K562 (cell line): Measurements from ENCODE around the gene ENKUR. TPM values are rescaled to one million over a fixed set of nuclear protein-coding genes. Genes with fewer than 3 reads are reported as not detected.

ENCODE experiments used
- ATAC-seq: fragments of 200-7000 bp; cut with Tn5 transposase; 3 replicates; pipeline ENCODE4 v1.9.1; 2020; ENCODE audit warnings: moderate library complexity
- BruUV-seq: library from RNA; stranded (reverse); fragments of 400-500 nt; replicated peaks from 2 replicates; lab custom pipeline; 2021; lab: Mats Ljungman, UMichigan
- CTCF ChIA-PET: fragments of 300-600 bp; formaldehyde crosslinking; extraction: SDS; loops from one replicate; lab custom pipeline; 2021; ENCODE audit warnings: low intra/inter-chr PET ratio; lab: Yijun Ruan, JAX
- POLR2A ChIA-PET: fragments of 300-600, 350-650 bp; sonication (Branson Sonifier 250); formaldehyde crosslinking; extraction: SDS; loops from one replicate; lab custom pipeline; 2021; ENCODE audit warnings: antibody characterized with exemption, inconsistent platforms; lab: Yijun Ruan, JAX
- DNase-seq, 4 experiments: peaks; one replicate each; pipeline versions ENCODE4 v3.0.0 to v3.0.0-alpha.2; 2011 to 2018; ENCODE audit warnings: low spot score in 3 of 4, mixed read lengths in 3 of 4; ENCODE audit errors: extremely low read depth in 1 of 4
- FAIRE-seq: peaks from 2 replicates; lab custom pipeline; 2011; peaks lifted over from hg19 to GRCh38; lab: Jason Lieb, UNC
- H2AFZ ChIP-seq: 2 replicates; pipeline ENCODE4 v1.6.0; 2011; ENCODE audit warnings: low read depth, low read length, control low read depth, inconsistent platforms
- H3K27ac ChIP-seq: fragments of 200-600 bp; 3 replicates; pipeline ENCODE4 v1.8.0; 2011; ENCODE audit warnings: low read depth, mild to moderate bottlenecking, control low read depth, inconsistent platforms, low read length, moderate library complexity, mixed read lengths; ENCODE audit errors: extremely low read depth
- H3K27me3 ChIP-seq, 2 experiments: fragments of 300-600 bp in 1 of 2; 2 replicates in 1 of 2; 3 replicates in 1 of 2; pipeline versions ENCODE4 v1.6.0 to v1.8.0; 2011; ENCODE audit warnings: inconsistent platforms in 2 of 2, low read length in 2 of 2, mild to moderate bottlenecking in 1 of 2, mixed read lengths in 1 of 2, moderate library complexity in 1 of 2; ENCODE audit not compliant: control insufficient read depth in 2 of 2, insufficient read depth in 2 of 2
- H3K36me3 ChIP-seq: fragments of 300-600 bp; 3 replicates; pipeline ENCODE4 v1.8.0; 2011; ENCODE audit warnings: mild to moderate bottlenecking, low read length, inconsistent platforms; ENCODE audit not compliant: control insufficient read depth, insufficient read depth
- H3K4me1 ChIP-seq, 2 experiments: fragments of 200-600 bp in 1 of 2; replicated peaks in 1 of 2; 2 replicates in 1 of 2; 3 replicates in 1 of 2; pipeline versions ENCODE4 v1.5.1 to v1.8.0; 2011; ENCODE audit warnings: inconsistent platforms in 2 of 2, low read length in 2 of 2, mild to moderate bottlenecking in 1 of 2, mixed read lengths in 1 of 2, moderate library complexity in 1 of 2; ENCODE audit not compliant: control insufficient read depth in 2 of 2, insufficient read depth in 2 of 2
- H3K4me2 ChIP-seq: 2 replicates; pipeline ENCODE4 v1.6.1; 2011; ENCODE audit warnings: low read length, control low read depth, inconsistent platforms, mixed read lengths; ENCODE audit not compliant: insufficient read depth
- H3K4me3 ChIP-seq: fragments of 200-600 bp; sonication (generic), shearing (Covaris generic); 2 replicates; pipeline ENCODE4 v1.5.1; 2016; ENCODE audit warnings: control low read depth, inconsistent platforms
- H3K79me2 ChIP-seq: fragments of 200-600 bp; 3 replicates; pipeline ENCODE4 v1.8.0; 2011; ENCODE audit warnings: low read length, inconsistent platforms; ENCODE audit not compliant: control insufficient read depth, insufficient read depth
- H3K9ac ChIP-seq, 2 experiments: 2 replicates each; pipeline versions ENCODE4 v1.6.0 to v1.6.1; 2011; ENCODE audit warnings: low read depth in 2 of 2, low read length in 2 of 2, control low read depth in 1 of 2, inconsistent platforms in 1 of 2, mild to moderate bottlenecking in 1 of 2, mixed read lengths in 1 of 2; ENCODE audit not compliant: insufficient read depth in 1 of 2
- H3K9me1 ChIP-seq: one replicate; pipeline ENCODE4 v1.6.0; 2011; ENCODE audit warnings: inconsistent platforms, mild to moderate bottlenecking, low read length, moderate library complexity; ENCODE audit not compliant: control insufficient read depth, insufficient read depth
- H3K9me3 ChIP-seq: replicated peaks from 2 replicates; pipeline ENCODE4 v1.5.1; 2011; ENCODE audit warnings: low read depth, low read length, inconsistent platforms; ENCODE audit not compliant: control insufficient read depth, insufficient read depth
- H4K20me1 ChIP-seq: replicated peaks from 2 replicates; pipeline ENCODE4 v1.6.1; 2011; ENCODE audit warnings: low read length, inconsistent platforms, mixed read lengths; ENCODE audit not compliant: control insufficient read depth, insufficient read depth
- KDM4B ChIP-seq, 2 experiments: fragments of 450-650 bp in 1 of 2; sonication (generic) in 1 of 2; IDR thresholded peaks; 2 replicates each; pipeline ENCODE4 v1.6.1; 2016 to 2017; ENCODE audit warnings: borderline replicate concordance in 2 of 2, antibody characterized with exemption in 1 of 2, low read depth in 1 of 2, mild to moderate bottlenecking in 1 of 2
- MIER1 ChIP-seq: fragments of 450-650 bp; IDR thresholded peaks from 2 replicates; pipeline ENCODE4 v1.6.1; 2016; ENCODE audit warnings: antibody characterized with exemption, mild to moderate bottlenecking, low read depth
- PHF20 ChIP-seq: fragments of 450-650 bp; IDR thresholded peaks from 2 replicates; pipeline ENCODE4 v1.6.1; 2018; ENCODE audit not compliant: partially characterized antibody
- SRF ChIP-seq, 2 experiments: fragments of 250-450, 450-650 bp in 1 of 2; sonication (Bioruptor Pico) in 1 of 2; sonication (generic) in 1 of 2; formaldehyde crosslinking; IDR thresholded peaks; 2 replicates each; pipeline versions ENCODE4 v1.5.0 to v1.5.1; 2020 to 2022; ENCODE audit warnings: mild to moderate bottlenecking in 1 of 2, missing genetic modification reagents in 1 of 2
- ZNF134 ChIP-seq: fragments of 250-450 bp; sonication (Bioruptor Pico); conservative IDR thresholded peaks from 2 replicates; pipeline ENCODE4 v1.4.0; 2020
- ZSCAN29 ChIP-seq: fragments of 450-650 bp; IDR thresholded peaks from 2 replicates; pipeline ENCODE4 v1.6.1; 2017
- WGBS: fragments of 100-300 bp; shearing (Covaris generic); methylation state at CpG from one replicate; pipeline ENCODE4 v1.1.6; 2016; ENCODE audit warnings: low coverage, mixed read lengths; ENCODE audit not compliant: insufficient coverage; ENCODE audit errors: missing lambda C conversion rate; 5-methylcytosine and 5-hydroxymethylcytosine counted together
- in situ Hi-C: fragments of 300-500 bp; cut with MboI; formaldehyde crosslinking; loops from 4 replicates; pipeline ENCODE4 v1.15.0; 2018; ENCODE audit warnings: inconsistent platforms, mixed read lengths
- intact Hi-C: fragments of 100-400 bp; cut with micrococcal nuclease; formaldehyde crosslinking; loops from 2 replicates; pipeline ENCODE4 v1.14.2; 2022
- polyA plus RNA-seq, 8 experiments: library from polyadenylated mRNA; depleted of rRNA in 4 of 8; stranded (reverse) in 5 of 8; unstranded in 3 of 8; fragments of >200 nt; fragmentation: Nextera tagmentation in 2 of 8; fragmentation: Illumina TruSeq in 1 of 8; extraction: Ambion mirVana in 2 of 8; extraction: Trizol in 1 of 8; gene quantifications; 2 replicates each; pipeline versions ENCODE4 v1.2.1 to v1.2.3, GENCODE V29; 2011 to 2014; ENCODE audit warnings: inconsistent platforms in 1 of 8, missing spikeins in 1 of 8
- total RNA-seq, 7 experiments: library from RNA; depleted of rRNA in 6 of 7; stranded (reverse); fragments of >200 nt in 6 of 7; fragmentation: Illumina TruSeq in 2 of 7; extraction: Trizol in 2 of 7; gene quantifications; 2 replicates each; pipeline versions ENCODE4 v1.2.1 to v1.2.3, GENCODE V29; 2011 to 2021; ENCODE audit warnings: low replicate concordance in 1 of 7
- TF ChIP-seq, protein P1 (sequence below), 3 experiments: fragments of 200-800 bp in 1 of 3; fragments of 250-450 bp in 1 of 3; fragments of 450-650 bp in 1 of 3; sonication (Bioruptor Pico) in 1 of 3; sonication (Bioruptor generic) in 1 of 3; formaldehyde crosslinking in 1 of 3; IDR thresholded peaks; 2 replicates each; pipeline versions ENCODE4 v1.6.1 to v1.8.0; 2016 to 2022; ENCODE audit warnings: mild to moderate bottlenecking in 2 of 3, missing genetic modification characterization in 2 of 3, missing compliant biosample characterization in 1 of 3, moderate library complexity in 1 of 3
- TF ChIP-seq, protein P2 (sequence below): fragments of 200-800 bp; sonication (Bioruptor generic); IDR thresholded peaks from 2 replicates; pipeline ENCODE4 v1.6.1; 2016; ENCODE audit warnings: missing genetic modification characterization, missing compliant biosample characterization
- TF ChIP-seq, protein P3 (sequence below): fragments of 450-650 bp; IDR thresholded peaks from 2 replicates; pipeline ENCODE4 v1.6.1; 2016; ENCODE audit warnings: antibody characterized with exemption
- TF ChIP-seq, protein P4 (sequence below): fragments of 250-450 bp; sonication (Bioruptor Pico); IDR thresholded peaks from 2 replicates; pipeline ENCODE4 v1.8.0; 2021; ENCODE audit warnings: borderline replicate concordance, mild to moderate bottlenecking, moderate library complexity; ENCODE audit not compliant: poor library complexity, severe bottlenecking

Gene ENKUR
- total and polyA plus RNA-seq, 9 of the 15 experiments (the other 6 are each of a cell fraction or from before 2014, with no cell fraction given) = 0.06 to 0.46 (median 0.20) TPM

DNA sequence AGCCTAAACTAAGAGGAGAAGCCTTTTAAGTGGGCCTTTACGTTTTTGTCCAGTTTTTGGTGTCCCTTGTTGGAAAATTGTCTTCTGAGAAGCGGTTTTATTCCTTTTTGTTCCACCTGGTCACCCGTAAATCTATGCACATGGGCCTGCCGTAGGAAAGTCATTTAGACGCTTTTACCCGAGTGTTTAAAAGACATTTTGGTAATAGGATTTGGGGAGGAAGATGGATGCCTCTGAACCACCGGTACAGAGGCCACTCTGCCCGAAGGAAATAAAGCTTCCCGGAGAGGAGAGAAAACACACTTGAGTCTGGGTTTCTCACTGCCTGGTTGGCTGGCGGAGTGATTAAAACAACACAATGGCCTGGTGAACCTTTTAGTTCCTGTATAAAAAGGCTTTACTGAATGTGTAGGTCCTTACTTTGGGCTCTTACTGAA, 1.2 kb upstream of the ENKUR start:
- Histone ChIP-seq H3K4me1 (peaks cover 7 to 9% of the 10 kb centered on the region in 2 experiments), H3K4me2 (peak overlapping the region; percentile 86), H3K4me3 (peak overlapping the region; percentile 49), H3K9ac (peak overlapping the region; percentile 86 to 96), H3K36me3 (no peaks in the 10 kb centered on the region; the same call in 2 of the 3 replicates), H3K27me3 (no peaks in the 10 kb centered on the region), H3K9me1 (no peaks in the 10 kb centered on the region), H4K20me1 (no peaks in the 10 kb centered on the region), H2AFZ (peak overlapping the region; percentile 94), H3K27ac (peak overlapping the region; percentile 94), H3K79me2 (peaks cover 14% of the 10 kb centered on the region), H3K9me3 (no peaks in the 10 kb centered on the region)
- peak in 3 of 4 experiments; percentile 14 to 52 (median 30) for DNase-seq
- 3% methylated on average over 9 of the region's 10 CpGs for WGBS
- TSS peak; percentile 85 for BruUV-seq
- intact Hi-C loops = loop anchor here (2.0 to 10.0 kb wide), 3 partner anchors 62 to 292 kb away; partner anchors contain the start of genes ARHGAP21 and PRTFDC1
- in situ Hi-C loops = no loop called here
- peak; percentile 0; the same call in 1 of the 3 replicates for ATAC-seq
- POLR2A ChIA-PET = interaction anchor here (0.9 to 1.4 kb wide), 3 partner anchors 10 to 314 kb away, joined by 3 to 6 read pairs (median 3); no protein-coding TSS in a partner anchor
- no peak for FAIRE-seq
- CTCF ChIA-PET = no interaction called here
- TF ChIP-seq, protein P1, sequence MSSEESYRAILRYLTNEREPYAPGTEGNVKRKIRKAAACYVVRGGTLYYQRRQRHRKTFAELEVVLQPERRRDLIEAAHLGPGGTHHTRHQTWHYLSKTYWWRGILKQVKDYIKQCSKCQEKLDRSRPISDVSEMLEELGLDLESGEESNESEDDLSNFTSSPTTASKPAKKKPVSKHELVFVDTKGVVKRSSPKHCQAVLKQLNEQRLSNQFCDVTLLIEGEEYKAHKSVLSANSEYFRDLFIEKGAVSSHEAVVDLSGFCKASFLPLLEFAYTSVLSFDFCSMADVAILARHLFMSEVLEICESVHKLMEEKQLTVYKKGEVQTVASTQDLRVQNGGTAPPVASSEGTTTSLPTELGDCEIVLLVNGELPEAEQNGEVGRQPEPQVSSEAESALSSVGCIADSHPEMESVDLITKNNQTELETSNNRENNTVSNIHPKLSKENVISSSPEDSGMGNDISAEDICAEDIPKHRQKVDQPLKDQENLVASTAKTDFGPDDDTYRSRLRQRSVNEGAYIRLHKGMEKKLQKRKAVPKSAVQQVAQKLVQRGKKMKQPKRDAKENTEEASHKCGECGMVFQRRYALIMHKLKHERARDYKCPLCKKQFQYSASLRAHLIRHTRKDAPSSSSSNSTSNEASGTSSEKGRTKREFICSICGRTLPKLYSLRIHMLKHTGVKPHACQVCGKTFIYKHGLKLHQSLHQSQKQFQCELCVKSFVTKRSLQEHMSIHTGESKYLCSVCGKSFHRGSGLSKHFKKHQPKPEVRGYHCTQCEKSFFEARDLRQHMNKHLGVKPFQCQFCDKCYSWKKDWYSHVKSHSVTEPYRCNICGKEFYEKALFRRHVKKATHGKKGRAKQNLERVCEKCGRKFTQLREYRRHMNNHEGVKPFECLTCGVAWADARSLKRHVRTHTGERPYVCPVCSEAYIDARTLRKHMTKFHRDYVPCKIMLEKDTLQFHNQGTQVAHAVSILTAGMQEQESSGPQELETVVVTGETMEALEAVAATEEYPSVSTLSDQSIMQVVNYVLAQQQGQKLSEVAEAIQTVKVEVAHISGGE (CRISPR knock-in tag; IDR thresholded peaks at IDR 0.05) = peak in 1 of 3 experiments; percentile 58; a peak in 1 of 6 replicates
- TF ChIP-seq ZSCAN29 (no peak), PHF20 (peak; percentile 7), ZNF134 (no peak), MIER1 (no peak), KDM4B (IDR thresholded peaks at IDR 0.05; ENCODE audit: borderline replicate concordance in 2 of 2, low read depth in 1 of 2) (no peak), SRF (CRISPR knock-in tag; IDR thresholded peaks at IDR 0.05) (no peak)
- TF ChIP-seq, protein P2, sequence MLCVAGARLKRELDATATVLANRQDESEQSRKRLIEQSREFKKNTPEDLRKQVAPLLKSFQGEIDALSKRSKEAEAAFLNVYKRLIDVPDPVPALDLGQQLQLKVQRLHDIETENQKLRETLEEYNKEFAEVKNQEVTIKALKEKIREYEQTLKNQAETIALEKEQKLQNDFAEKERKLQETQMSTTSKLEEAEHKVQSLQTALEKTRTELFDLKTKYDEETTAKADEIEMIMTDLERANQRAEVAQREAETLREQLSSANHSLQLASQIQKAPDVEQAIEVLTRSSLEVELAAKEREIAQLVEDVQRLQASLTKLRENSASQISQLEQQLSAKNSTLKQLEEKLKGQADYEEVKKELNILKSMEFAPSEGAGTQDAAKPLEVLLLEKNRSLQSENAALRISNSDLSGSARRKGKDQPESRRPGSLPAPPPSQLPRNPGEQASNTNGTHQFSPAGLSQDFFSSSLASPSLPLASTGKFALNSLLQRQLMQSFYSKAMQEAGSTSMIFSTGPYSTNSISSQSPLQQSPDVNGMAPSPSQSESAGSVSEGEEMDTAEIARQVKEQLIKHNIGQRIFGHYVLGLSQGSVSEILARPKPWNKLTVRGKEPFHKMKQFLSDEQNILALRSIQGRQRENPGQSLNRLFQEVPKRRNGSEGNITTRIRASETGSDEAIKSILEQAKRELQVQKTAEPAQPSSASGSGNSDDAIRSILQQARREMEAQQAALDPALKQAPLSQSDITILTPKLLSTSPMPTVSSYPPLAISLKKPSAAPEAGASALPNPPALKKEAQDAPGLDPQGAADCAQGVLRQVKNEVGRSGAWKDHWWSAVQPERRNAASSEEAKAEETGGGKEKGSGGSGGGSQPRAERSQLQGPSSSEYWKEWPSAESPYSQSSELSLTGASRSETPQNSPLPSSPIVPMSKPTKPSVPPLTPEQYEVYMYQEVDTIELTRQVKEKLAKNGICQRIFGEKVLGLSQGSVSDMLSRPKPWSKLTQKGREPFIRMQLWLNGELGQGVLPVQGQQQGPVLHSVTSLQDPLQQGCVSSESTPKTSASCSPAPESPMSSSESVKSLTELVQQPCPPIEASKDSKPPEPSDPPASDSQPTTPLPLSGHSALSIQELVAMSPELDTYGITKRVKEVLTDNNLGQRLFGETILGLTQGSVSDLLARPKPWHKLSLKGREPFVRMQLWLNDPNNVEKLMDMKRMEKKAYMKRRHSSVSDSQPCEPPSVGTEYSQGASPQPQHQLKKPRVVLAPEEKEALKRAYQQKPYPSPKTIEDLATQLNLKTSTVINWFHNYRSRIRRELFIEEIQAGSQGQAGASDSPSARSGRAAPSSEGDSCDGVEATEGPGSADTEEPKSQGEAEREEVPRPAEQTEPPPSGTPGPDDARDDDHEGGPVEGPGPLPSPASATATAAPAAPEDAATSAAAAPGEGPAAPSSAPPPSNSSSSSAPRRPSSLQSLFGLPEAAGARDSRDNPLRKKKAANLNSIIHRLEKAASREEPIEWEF (CRISPR knock-in tag) = peak; percentile 40; the same call in 1 of the 2 replicates
- TF ChIP-seq, protein P3, sequence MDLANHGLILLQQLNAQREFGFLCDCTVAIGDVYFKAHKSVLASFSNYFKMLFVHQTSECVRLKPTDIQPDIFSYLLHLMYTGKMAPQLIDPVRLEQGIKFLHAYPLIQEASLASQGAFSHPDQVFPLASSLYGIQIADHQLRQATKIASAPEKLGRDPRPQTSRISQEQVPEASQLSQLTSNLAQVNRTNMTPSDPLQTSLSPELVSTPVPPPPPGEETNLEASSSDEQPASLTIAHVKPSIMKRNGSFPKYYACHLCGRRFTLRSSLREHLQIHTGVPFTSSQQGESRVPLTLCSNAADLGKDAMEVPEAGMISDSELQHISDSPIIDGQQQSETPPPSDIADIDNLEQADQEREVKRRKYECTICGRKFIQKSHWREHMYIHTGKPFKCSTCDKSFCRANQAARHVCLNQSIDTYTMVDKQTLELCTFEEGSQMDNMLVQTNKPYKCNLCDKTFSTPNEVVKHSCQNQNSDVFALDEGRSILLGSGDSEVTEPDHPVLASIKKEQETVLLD = no peak
- TF ChIP-seq, protein P4, sequence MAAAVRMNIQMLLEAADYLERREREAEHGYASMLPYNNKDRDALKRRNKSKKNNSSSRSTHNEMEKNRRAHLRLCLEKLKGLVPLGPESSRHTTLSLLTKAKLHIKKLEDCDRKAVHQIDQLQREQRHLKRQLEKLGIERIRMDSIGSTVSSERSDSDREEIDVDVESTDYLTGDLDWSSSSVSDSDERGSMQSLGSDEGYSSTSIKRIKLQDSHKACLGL = no peak
